Globus pallidus (tissue), 1 donor: ENCODE data around the gene SSBP4.
A peak's percentile ranks its signal among the peaks of the same experiment; 100 is the strongest.

Experiments
- DNase-seq: peaks from one replicate; pipeline ENCODE4 v3.0.0-alpha.2; 2015; ENCODE audit warnings: low spot score

SSBP4 gene

DNA sequence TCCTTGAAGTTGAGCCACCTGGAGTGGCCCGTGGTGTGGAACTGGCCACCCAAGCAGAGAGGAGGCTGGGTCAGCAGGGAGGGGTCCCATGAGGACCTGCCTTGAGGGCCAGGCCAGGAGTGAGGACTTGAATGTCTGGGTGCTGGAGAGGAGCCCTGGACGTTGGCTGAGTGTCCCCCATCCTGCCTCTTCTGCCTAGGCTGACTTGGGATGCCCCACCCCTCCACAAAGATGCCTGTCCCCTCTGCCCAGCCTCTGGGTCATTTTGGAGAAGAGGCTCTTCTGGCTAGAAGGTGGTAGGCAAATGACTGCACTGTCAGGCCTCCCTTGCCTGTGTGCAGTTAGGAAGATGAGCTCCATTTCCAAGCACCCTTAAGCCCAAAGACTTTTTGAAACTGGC, 1.7 kb downstream of the SSBP4 start:
- no peak for DNase-seq

DNA sequence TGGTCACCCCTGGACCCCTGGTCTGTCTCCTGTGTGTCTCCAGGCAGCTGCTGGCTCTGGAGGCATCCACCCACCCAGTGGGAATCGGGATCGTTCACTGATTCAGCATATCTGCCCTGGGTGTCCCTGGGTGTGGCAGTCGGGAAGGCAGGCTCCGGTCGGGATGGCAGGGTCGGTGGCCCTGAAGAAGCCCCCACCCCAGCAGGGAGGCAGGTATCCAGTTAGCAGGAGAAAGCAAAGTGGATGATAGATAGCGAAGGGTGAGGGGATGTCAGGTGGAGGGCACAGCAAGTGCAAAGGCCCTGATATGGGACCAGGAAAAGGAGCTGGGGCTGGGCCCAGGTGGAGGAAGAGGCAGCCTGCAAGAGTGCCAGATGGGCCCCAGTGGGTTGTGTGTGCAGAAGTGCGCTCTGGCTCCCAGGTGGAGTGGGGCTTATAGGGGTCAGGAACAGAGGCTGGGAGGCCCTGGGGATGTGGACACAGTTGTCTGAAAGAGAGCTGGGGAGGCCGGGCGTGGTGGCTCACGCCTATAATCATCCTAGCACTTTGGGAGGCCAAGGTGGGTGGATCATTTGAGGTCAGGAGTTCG, 2.3 kb downstream of the SSBP4 start:
- no peak for DNase-seq

DNA sequence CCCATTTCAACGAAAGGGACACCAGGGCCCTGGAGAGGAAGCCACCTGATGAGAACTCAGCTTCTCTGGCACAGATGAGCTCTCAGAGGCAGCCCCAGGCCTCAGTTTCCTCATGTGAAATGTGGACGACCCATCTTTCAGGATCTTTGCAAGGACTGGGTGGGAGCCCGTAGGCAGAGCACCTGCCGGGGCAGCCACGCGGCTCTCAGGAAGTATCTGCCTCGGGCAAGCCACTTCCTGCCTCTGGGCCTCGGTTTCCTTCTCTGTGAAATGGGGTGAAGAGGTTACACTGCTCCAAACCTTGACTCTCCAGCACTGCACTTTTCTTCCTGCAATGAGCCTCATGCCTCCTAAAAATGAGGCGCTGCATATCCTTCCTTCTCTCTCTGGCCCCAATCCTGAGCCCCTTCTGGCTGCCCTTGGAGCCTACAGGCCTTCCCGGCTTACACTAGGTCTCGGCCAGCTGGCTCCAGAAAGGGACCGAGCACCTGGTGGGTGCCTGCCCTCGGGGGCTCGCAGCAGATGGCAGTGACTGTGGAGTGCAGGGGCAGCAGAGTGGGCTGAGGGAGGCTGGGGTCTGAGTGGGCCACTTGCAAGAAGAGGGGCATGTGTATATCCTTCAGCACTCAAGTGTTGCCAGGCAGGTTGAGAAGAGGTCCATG, 3.5 kb downstream of the SSBP4 start:
- no peak for DNase-seq

DNA sequence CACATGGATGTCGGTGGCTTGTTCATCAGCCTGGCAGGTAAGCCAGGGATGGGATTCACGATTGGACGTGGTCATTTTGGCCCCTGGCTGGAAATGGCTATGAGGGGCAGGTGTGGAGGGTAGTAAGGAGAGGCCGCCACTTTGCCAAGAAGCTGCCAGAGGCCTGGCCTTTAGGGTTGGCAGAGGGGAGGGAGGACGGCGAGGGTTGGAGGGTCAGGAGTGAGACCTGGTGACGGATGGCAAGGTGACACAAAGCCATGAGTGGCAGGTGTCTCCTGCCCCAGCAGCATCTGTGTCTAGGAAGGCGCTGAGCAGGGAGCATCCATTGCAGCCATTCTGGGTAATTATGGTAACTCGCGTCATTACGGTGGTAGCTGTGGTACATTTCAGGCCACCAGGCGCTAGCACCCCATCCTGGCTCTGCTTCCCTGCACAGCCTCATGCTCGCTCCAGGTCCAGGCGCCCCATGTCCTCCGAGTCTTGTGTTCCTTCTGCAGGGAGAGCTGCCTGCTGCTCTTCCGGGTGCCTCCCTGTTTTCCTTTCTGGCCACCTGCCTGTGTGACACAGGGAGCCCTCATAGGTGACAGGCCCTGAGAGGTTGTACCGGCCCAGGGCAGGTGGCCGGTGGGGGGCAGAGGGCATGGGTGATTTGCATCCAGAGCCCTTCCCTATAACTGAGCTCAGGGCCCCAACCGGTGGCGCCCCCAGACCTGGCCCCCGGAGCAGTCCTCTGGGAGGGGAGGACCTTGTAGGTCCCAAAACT, 4.2 kb downstream of the SSBP4 start:
- no peak for DNase-seq

DNA sequence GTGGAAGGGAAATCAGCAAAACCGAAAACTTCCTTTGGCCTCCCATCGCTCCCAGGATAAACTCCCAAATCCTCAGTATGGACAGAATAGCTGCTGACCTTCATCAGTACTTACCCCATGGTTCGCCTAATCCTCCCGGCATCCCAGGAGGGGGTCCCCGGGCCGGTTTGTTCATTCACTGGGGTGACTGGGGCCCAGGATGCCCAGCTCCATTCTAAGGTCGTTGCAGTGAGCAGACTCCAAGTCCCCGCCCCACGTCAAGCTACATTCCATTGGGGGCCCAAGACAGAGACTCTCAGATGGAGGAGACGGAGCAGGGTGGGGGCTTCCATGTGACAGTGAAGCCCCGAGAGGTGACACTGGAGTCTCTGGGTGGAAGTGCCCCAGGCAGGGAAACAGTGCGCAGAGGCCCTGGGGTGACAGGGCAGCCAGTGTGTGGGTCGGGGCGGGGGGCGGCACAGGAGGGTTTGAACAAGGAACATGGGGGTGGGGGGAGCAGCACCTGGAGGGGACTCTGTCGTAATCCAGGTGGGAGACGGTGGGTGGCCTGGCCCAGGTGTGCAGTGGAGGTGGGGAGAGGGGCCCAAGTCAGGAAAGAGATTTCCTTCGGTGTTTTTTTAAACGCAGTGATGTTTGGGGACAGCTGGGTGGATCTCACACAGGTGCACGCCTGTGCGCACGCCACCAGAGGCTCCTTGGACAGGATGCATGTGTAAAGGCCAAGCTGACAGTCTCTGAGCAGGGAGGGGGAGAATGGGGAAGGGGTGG, 5.1 kb downstream of the SSBP4 start:
- DNase-seq = no peak

DNA sequence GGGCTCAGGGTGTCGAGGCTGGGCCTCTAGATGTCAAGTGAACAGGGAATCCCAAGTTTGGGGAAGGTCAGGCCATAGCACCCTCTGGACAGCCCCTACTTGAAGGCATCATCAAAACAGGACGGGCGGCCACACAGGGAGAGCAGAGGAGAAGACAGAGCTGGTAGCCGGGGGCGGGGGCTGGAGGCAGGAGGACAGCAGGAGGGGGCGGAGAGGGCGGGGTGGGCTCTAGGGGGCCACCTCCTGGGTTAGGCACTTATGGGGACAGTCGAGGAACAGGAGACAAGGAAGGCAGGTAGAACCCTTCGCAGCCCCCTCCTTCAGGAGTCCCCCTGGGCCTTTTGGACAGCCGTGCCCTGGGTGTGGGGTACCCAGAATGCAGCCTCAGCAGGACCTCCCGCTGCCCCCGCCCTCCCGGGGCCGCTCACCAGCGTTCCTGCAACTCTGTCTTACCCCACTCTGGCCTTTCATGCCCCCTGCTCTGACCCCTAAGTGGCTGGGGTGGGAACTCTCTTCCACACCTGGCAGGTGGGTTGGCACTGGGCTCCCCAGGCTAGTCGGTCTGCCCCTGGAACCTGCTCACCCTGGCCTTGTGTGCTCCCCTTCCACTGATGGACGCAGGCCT, 5.8 kb downstream of the SSBP4 start:
- no peak for DNase-seq

DNA sequence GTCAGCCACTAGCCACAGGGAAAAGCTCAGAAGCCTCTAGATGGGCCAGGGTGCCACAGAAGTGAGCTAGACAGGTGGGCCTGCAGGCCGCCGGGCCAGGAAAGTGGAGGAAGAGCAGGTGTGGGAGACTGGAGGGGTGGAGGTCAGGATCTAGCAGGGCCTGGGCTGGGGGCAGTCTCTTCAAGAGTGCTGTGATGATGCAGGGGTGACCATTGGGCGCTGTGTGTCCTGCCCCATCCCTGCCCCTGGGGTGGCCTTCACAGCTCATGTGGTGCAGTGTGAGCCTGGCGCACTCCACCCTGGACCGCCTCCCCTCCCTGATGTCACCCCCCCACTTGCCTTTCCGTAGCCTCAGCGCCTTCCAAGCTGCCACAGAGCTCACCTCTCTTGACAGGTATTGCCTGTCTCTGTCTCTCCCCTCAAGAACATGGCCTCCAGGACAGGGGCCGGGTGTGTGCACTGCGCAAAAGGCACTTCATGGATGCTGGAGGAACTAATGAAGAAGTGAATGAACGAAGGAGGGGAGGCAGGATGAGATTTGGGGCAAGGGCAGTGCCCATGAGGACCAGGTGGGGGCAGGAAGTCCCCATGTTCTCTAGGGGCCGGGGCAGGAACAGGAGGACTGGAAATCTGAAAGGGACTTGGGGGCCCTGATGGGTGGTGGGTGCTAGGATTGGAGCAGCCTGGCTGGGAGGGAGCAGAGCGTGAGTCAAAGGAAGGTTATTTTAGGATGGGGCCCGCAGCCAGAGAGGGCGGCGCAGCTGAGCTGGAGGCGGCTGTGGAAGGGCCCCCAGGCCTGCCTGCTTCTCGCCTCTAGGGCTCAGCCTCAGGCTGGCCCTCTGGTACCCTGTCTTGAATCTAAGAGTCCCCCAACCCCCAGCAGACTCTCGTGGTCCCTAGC, 6.6 kb downstream of the SSBP4 start:
- DNase-seq = no peak

DNA sequence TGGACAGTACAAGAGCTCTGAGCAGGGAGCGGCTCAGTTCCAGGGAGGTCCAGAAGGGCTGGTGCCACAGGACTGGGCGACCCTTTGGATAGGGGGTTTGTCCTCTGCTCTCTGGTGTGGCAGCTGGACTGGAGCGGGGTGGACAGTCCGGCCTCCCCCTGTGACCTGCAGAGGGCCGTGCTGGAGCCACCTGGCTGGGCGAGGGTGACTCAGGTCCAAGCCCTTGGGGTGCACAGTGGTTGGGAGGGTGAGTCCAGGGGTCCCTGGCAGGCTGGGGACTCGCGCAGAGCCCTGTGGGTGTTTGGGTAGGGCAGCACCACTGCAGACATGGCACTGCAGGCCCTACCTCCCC, 7.2 kb downstream of the SSBP4 start:
- no peak for DNase-seq

DNA sequence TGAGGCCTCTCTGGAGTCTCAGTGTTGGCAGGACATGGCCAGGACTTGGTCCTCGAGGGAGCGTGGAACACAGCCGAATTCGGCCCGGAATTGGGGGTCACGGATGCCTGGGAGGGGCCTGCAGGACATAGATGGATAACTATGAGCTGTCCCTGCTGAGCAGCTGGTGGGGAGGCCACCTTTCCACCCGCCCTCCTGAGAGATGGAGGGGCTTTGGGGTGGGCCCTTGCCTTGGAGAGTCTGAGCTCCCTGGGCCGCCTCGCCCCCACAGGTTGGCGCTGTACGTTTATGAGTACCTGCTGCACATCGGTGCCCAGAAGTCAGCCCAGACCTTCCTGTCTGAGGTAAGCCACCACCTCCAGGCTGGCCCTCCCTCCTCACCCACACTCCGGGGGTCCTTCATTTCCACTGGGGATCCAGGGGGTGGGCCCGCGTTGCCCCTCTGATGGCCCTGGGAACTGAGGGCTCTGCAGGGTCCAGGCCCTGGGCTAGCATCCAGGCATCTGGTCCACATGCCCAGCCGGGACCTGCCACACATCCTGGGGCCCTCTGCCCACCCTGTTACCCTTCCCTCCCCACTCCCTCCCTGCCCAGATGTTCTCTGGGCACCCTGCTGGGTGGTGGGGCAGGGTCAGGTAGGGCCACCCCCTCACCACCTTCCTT, 8.0 kb downstream of the SSBP4 start:
- DNase-seq = no peak

DNA sequence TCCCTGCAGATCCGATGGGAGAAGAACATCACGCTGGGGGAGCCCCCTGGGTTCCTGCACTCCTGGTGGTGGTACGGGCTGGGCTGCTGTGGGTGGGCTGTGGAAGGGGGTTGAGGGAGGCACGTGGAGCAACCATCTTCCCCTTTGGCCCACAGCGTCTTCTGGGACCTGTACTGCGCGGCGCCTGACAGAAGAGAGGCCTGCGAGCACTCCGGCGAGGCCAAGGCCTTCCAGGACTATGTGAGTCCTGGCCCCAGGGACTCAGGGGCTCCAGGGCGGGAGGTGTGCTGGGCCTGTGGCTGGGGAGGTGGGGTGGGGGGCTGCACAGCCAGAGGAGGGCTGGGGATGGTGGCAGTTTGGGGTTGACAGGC, 8.5 kb downstream of the SSBP4 start:
- no peak for DNase-seq

DNA sequence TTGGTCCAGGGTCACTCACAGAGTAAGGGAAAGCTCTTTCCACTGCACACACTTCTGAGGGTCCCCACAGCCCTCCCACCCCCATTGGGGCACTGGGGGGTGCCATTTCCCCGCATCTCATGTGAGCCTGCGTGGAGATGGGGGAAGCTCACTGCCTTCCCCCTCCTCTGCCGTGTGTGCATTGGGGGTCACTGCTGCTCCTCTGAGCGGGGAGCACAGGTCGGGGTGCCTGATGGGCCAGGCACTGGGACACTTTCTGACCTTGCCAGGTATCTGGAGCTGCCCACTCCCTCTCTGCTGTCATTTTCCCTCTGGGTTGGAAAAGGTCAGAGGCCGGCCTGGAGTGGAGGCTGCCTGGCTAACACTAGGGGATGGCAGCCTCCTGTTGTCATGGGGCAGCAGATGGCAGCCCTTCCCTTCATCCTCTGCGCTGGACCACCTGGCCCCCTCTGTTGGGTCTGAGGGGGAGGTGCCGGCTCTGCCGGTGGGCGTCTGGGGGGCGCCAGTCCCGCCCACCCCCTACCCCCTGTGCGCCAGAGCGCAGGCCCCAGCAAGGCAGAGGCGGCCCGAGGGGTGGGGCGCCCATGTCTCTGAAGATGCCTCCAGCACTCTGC, 9.1 kb downstream of the SSBP4 start:
- no peak for DNase-seq

DNA sequence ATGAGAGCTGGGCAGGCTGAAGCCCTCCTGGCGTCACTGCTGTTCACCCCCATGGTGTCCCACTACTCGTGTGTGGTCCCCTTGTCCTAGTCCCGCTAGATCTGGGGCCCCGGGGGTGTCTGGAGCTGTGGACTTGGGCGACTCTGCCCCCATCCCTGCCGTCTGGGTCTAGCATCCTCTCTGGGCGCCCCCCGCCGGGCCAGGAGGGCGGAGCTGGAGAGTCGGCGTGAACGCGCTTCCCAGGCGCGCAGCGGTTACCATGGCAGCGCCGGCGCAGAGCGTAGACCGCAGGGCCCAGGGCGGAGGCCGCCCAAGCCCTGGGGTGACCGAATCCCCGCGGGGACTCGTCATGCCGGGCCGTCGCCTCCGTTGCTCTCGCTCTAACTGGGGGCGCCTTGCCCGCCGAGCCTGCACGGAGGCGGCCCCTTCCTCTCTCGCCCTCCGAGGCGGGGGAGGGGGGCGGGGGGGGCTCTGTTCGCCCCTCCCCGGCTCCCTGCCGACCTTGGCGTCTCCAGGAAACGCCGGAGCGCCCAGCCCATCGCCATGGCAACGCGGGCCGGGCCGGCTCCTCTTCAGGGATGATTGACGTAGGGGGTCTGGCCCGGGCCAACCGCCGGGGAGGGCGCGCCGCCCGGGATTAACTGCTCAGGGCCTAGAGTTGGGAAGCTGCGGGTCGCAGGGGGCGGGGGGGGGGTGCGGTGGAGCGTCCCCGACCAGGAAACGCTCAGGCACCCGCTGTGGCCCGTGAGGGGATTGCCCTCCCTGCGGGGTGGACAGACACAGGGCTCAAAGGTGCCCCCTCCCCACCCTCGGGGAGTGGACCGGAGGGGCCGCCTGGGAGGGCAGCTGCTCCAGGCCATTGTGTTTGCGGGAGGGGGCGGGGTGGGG, 9.8 kb downstream of the SSBP4 start:
- DNase-seq = peak; percentile 40

DNA sequence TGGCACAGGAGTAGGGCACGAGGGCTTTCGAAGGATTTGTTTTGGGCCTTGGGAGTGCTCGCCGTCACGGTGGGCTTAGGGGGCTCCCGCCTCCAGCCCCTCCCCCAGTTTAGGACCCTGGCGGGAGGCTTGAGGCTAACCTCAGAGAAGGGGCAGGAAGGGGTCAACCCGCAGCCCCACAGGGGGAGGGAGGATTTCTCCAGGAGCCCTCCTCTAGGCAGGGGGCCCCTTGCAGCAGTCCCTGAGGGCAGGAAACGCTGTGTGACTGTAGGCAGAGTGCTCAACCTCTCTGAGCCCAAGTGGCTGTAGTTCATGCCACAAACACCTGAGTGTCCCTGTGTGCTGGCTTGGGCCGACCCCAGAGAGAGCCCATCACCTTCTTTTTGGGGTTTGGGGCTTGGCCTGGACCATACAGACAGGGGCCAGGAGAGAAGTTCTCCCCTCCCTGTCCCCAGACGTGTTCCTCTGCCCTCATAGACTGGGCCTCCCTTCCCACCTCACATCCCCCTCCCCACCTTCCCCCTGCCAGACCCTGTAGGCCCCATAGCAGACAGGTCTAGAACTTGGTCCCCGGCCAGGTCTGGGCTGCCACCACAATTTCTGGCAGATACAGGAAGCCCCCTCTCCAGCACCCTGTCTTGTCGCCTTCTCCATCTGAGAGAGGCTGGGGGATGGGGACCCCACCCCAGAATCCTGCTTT, 10.7 kb downstream of the SSBP4 start:
- no peak for DNase-seq

DNA sequence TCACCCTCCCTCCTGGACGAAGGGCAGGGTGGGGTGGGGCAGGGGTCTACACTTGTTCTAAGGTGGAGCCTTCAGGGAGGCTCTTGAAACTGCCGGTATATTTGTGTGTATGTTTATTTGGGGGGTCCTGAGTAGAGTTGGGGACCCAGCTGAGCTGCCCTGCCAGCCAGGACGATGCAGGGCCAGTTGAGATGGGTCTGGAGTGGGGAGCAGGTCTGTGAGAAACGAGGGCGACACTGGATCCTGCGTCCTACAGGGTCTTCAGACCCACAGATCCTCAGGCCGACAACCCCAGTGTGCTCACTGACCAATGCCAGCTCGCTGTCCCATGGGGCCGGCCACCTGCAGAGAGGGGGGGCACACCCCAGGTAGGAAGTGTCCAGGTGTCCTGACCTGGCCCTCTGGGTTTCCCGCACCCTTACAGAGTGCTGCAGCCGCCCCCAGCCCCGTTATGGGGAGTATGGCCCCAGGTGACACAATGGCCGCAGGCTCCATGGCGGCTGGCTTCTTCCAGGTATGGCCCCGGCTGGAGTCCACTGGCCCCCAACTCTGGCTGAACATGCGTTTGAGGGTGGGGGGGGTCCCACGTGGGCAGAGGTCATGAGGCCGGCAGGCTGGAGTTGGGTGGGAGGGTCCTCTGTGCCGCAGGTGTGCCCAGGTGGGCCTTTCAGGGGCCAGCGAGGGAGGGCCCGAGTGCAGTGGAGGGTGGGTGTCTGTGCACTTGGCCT, 11.4 kb downstream of the SSBP4 start:
- no peak for DNase-seq

DNA sequence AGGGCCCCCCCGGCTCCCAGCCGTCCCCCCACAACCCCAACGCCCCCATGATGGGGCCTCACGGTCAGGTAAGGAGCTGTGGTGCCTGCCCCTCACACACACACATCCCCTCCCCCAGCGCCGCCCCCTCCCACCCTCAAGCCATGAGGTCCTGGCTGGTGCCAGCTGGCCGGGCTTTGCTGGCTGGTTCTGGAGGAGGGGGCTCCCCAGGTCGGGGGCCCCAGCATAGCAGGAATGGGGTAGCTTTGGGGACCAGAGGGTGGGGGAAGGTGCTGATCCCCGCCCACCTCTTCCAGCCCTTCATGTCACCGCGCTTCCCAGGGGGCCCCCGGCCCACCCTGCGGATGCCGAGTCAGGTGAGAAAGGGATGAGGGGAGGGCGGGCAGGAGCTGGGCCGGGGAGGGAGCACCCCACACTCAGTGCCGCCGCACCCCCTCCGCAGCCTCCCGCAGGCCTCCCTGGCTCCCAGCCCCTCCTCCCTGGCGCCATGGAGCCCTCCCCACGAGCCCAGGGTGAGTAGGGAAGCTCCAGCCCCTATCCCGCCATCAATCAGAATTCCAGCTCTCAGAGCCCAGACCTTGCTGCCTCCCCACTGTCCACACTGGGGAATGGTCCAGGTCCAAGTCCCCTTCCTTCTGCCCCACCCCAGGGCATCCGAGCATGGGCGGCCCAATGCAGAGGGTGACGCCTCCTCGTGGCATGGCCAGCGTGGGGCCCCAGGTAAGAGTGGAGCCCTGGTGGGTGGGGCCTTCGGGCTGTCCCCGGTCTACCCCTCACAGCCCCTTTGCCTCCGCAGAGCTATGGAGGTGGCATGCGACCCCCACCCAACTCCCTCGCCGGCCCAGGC, 12.4 kb downstream of the SSBP4 start:
- no peak for DNase-seq

DNA sequence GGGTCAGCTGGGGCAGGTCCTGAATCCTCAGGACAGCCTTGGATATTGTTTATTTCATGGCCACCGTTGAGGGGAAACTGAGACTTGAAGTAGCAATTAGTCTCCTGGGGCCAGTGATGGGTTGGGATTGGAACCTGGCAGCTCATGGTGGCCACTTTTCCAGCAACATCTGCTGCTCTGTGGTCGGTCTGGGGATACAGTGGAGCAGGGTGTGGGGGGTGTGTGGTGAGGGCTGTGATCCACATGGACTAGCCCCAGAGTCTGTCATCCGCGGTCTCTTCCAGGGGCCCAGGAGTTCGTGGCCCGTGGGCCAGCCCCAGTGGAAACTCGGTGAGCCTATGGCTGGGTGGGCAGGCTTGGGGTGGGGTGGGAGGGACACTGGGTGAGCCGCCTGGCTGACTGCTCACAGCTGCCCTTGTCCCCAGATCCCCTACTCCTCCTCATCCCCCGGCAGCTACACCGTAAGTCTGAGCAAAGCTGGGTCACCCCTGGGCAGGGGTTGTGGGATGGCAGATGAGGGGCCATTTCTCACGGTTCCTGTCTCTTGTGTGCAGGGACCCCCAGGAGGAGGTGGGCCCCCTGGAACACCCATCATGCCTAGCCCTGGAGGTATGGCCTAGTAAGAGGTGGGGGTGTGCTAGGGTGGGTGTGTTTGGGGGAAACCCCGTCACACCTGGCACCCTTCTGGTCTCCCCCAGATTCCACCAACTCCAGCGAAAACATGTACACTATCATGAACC, 13.2 kb downstream of the SSBP4 start:
- no peak for DNase-seq
